ENCODE results near the gene LYZ. TPM values are rescaled to one million over a fixed set of nuclear protein-coding genes. Genes with fewer than 3 reads are reported as not detected.
A peak's percentile ranks its signal among the peaks of the same experiment; 100 is the strongest.

Gene LYZ
- total and polyA plus RNA-seq, 9 of the 15 experiments (the other 6 are each of a cell fraction or from before 2014, with no cell fraction given): 27.2 to 96.3 (median 42.1) TPM

DNA sequence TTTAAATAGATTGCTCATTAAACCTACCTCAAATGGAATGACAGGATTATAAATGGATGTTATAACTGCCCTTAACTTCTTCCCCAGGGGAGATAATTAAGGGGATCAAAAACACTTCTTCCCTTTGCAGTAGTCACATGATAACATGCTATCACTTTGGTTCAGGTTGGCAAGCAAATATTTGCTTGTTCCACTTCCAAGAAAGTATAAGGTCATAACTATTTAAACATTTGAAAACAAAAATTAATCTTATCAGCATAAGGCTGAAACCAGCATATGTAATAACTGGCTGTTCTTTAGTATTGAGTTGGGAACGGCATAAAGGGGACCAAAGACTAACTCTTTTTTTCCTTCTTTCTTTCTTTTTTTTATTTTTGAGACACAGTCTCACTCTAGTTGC, 2.4 kb upstream of the LYZ start (continued):
- TF ChIP-seq, protein P1, sequence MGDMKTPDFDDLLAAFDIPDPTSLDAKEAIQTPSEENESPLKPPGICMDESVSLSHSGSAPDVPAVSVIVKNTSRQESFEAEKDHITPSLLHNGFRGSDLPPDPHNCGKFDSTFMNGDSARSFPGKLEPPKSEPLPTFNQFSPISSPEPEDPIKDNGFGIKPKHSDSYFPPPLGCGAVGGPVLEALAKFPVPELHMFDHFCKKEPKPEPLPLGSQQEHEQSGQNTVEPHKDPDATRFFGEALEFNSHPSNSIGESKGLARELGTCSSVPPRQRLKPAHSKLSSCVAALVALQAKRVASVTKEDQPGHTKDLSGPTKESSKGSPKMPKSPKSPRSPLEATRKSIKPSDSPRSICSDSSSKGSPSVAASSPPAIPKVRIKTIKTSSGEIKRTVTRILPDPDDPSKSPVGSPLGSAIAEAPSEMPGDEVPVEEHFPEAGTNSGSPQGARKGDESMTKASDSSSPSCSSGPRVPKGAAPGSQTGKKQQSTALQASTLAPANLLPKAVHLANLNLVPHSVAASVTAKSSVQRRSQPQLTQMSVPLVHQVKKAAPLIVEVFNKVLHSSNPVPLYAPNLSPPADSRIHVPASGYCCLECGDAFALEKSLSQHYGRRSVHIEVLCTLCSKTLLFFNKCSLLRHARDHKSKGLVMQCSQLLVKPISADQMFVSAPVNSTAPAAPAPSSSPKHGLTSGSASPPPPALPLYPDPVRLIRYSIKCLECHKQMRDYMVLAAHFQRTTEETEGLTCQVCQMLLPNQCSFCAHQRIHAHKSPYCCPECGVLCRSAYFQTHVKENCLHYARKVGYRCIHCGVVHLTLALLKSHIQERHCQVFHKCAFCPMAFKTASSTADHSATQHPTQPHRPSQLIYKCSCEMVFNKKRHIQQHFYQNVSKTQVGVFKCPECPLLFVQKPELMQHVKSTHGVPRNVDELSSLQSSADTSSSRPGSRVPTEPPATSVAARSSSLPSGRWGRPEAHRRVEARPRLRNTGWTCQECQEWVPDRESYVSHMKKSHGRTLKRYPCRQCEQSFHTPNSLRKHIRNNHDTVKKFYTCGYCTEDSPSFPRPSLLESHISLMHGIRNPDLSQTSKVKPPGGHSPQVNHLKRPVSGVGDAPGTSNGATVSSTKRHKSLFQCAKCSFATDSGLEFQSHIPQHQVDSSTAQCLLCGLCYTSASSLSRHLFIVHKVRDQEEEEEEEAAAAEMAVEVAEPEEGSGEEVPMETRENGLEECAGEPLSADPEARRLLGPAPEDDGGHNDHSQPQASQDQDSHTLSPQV (IDR thresholded peaks at IDR 0.05): 0 out of 2 replicates have a peak, but pooled peaks have one; percentile 34
- TF ChIP-seq SMARCC2 (IDR thresholded peaks at IDR 0.05; ENCODE audit: low read depth) (0 out of 2 replicates have a peak, but pooled peaks have one; percentile 21), TOE1 (IDR thresholded peaks at IDR 0.05; ENCODE audit: borderline replicate concordance) (peak; percentile 44; the same call in 1 of the 2 replicates), TOE1 (CRISPR knock-in tag; IDR thresholded peaks at IDR 0.05; ENCODE audit: borderline replicate concordance, low read depth) (no peak), BRD9 (IDR thresholded peaks at IDR 0.05; ENCODE audit: low read depth, partially characterized antibody) (no peak), RNF2 (IDR thresholded peaks at IDR 0.05) (no peak), MAZ (CRISPR knock-in tag; conservative IDR thresholded peaks at IDR 0.05 in 1 of 2, IDR thresholded peaks at IDR 0.05 in 1 of 2) (no peak), CBFA2T2 (conservative IDR thresholded peaks at IDR 0.05) (peak; percentile 36; the same call in 1 of the 2 replicates), ARID1B (IDR thresholded peaks at IDR 0.05) (peak; percentile 73), MEIS2 (IDR thresholded peaks at IDR 0.05; ENCODE audit: partially characterized antibody) (peak; percentile 64), ZNF23 (CRISPR knock-in tag; IDR thresholded peaks at IDR 0.05) (no peak), PRMT5 (CRISPR knock-in tag; IDR thresholded peaks at IDR 0.05) (no peak), HDAC3 (IDR thresholded peaks at IDR 0.05; ENCODE audit: borderline replicate concordance, partially characterized antibody) (no peak), GATA2 (CRISPR knock-in tag; IDR thresholded peaks at IDR 0.05) (no peak), ZFP36 (IDR thresholded peaks at IDR 0.05; ENCODE audit: low read depth, low read length, partially characterized antibody) (no peak), ZC3H8 (IDR thresholded peaks at IDR 0.05) (no peak), FOXA3 (CRISPR knock-in tag; conservative IDR thresholded peaks at IDR 0.05 in 1 of 2, IDR thresholded peaks at IDR 0.05 in 1 of 2) (peak in 1 of 2 experiments; percentile 73; a peak in 2 of 4 replicates), ZNF436 (CRISPR knock-in tag; IDR thresholded peaks at IDR 0.05) (no peak), FOXM1 (IDR thresholded peaks at IDR 0.05; ENCODE audit: low read depth) (no peak), FOXM1 (CRISPR knock-in tag; IDR thresholded peaks at IDR 0.05; ENCODE audit: low read depth) (no peak), EP300 (IDR thresholded peaks at IDR 0.05; ENCODE audit: low read length) (peak; percentile 35; the same call in 1 of the 2 replicates)
- TF ChIP-seq, protein P2, sequence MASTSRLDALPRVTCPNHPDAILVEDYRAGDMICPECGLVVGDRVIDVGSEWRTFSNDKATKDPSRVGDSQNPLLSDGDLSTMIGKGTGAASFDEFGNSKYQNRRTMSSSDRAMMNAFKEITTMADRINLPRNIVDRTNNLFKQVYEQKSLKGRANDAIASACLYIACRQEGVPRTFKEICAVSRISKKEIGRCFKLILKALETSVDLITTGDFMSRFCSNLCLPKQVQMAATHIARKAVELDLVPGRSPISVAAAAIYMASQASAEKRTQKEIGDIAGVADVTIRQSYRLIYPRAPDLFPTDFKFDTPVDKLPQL (IDR thresholded peaks at IDR 0.05; ENCODE audit: extremely low read depth, insufficient read length): no peak
- TF ChIP-seq, protein P3, sequence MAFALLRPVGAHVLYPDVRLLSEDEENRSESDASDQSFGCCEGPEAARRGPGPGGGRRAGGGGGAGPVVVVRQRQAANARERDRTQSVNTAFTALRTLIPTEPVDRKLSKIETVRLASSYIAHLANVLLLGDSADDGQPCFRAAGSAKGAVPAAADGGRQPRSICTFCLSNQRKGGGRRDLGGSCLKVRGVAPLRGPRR (CRISPR knock-in tag; IDR thresholded peaks at IDR 0.05): no peak
